ENCODE measurements around the gene PREP.

The PREP gene

GRCh38 chr6:105310371-105310770 lies 92.5 kb downstream of the PREP start:
- no peak for DNase-seq (ENCODE audit: low read depth)

DNA sequence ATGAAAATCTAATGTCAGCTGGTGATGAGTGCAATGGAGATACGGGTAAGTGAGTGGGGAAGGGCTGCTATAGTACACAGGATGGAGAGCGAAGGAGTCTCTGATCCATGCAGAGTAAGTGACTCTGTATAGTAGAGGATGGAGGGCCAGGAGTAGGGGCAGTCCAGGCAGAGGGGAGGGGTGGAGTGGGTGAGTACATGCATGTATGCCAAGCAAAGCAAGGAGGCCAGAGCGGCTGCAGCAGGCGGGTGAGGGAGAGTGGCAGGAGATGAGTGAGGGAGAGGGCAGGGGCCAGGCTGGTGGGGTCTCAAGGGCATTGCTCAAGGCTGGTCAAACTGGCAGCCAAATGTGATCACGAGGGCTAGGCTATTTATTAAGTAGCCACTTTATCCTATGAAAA lies 94.0 kb downstream of the PREP start:
- no peak for DNase-seq (ENCODE audit: low read depth)

- DNase-seq (ENCODE audit: low read depth), result no peak
Measured at GRCh38 chr6:105305521-105305920, 97.4 kb downstream of the PREP start.

DNA sequence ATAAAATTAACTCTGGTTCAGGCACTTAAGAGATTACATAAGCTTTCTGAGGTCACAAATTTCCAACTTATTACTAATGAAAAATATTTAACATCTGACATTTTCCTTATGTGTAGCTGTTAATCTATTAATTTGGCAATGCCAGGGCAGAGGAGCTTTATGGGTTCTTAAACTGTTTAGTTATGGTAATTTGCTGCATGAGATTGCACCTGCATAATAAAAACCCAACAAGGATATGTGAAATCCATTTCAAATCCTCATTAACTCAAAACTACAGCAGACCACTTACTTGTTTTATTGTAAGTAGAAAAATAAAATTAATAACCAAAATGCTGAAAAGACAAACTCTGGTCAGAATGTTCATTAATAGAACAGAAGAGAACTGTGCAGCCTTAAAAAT lies 98.1 kb downstream of the PREP start:
- no peak for DNase-seq (ENCODE audit: low read depth)

- no peak for DNase-seq (ENCODE audit: low read depth)
Measured at GRCh38 chr6:105304366-105304765, 98.5 kb downstream of the PREP start.

- DNase-seq (ENCODE audit: low read depth), result no peak
Measured at GRCh38 chr6:105302617-105303128, 100.2 kb downstream of the PREP start.

DNA sequence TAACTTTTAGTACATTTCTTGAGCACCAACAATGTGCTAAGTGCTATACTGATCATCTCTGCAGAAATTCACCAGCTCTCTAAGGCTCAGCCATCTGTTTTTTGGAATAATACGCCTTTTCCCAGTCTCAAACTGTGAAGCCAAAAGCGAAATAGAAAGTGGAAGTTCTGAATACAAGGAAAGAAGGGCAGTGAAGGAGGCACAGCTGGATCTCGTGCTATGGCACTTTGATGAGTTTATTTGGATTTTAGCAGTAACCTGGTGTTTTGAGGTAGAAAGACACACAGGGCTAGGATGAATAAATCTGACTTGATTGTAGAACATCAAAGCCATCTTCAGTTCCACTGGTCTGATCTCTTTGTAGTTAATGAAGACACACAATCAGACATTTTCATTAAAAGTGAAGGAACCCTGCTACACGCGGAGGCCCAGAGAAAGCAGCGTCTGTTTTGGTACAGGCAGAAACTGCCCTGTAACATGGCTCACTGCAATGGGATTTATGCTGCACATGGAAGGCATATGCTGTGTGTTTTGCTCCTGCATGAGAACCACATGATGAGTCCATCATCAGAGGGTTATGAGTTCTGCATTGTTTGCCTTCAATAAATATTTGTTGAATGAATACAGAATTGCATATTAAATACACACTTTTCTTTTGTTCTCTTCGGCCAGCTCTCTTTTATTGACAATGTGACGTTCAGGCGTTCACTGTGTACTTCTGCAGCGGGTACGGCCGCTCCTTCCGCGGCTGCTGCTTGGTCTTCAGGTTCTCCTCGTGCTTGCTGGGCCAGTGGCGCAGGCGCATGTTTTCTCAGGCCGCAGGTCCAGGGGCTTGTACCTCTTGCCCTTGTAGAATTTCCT lies 100.9 kb downstream of the PREP start:
- DNase-seq (ENCODE audit: low read depth), result no peak

GRCh38 chr6:105301072-105301503 lies 101.8 kb downstream of the PREP start:
- no peak for DNase-seq (ENCODE audit: low read depth)

- no peak for DNase-seq (ENCODE audit: low read depth)
Measured at GRCh38 chr6:105300090-105300489, 102.8 kb downstream of the PREP start.

DNA sequence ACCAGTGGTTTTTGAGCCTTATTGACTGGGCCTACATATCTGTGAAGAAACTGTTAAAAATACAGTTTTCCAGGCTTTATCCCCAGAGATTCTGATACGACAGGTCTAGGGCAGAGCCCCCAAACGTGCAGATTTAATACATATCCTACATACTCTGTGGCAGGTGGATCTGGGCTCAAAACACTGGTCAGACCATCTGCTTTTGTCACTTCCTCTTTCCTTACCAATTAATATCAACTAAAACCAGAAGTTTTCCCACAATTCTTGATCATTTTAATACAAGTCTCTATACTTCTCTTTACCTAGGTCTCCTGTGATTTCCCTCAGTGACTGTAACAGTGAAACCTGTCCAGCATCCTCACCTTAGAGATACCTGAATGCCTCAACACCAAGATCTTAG lies 108.8 kb downstream of the PREP start:
- DNase-seq (ENCODE audit: low read depth), result no peak

GRCh38 chr6:105292689-105293339 lies 110.1 kb downstream of the PREP start:
- no peak for DNase-seq (ENCODE audit: low read depth)

- DNase-seq (ENCODE audit: low read depth), result no peak
Measured at GRCh38 chr6:105291525-105291924, 111.4 kb downstream of the PREP start.

- DNase-seq (ENCODE audit: low read depth), result no peak
Measured at GRCh38 chr6:105282631-105283585, 120.0 kb downstream of the PREP start.

DNA sequence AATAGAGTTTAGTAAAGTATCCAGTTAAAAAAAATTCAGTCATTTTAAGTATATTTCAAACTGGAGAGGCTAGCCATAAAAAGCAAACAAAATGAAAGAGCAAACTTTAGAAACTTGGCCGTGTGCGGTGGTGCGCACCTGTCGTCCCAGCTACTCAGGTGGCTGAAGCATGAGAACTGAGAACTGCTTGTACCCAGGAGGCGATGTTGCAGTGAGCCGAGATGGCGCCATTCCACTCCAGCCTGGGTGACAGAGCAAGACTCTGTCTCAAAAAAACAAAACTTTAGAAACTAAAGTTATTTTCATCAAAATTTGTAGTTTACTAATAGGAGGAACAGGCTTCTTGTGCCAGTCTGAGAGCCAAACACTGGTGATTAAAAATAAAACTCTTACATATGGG lies 122.8 kb downstream of the PREP start:
- no peak for DNase-seq (ENCODE audit: low read depth)

GRCh38 chr6:105279463-105279862 lies 123.4 kb downstream of the PREP start:
- no peak for DNase-seq (ENCODE audit: low read depth)

- no peak for DNase-seq (ENCODE audit: low read depth)
Measured at GRCh38 chr6:105278813-105279212, 124.1 kb downstream of the PREP start.

- no peak for DNase-seq (ENCODE audit: low read depth)
Measured at GRCh38 chr6:105278035-105278434, 124.8 kb downstream of the PREP start.

- no peak for DNase-seq (ENCODE audit: low read depth)
Measured at GRCh38 chr6:105276374-105276773, 126.5 kb downstream of the PREP start.

DNA sequence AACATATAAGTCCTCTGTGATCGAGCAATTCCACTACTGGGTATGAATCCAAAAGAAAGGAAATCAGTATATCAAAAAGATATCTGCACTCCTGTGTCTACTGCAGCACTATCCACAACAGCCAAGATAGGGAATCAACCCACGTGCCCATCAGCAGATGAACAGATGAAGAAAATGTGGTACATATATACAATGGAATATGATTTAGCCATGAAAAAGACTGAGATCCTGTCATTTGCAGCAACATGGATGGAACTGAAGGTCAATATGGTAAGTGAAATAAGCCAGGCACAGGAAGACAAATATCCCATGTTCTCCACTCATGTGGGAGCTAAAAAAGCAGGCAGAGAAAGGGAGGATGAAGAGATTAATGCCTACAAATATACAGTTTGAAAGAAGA lies 127.3 kb downstream of the PREP start:
- DNase-seq (ENCODE audit: low read depth), result no peak

DNA sequence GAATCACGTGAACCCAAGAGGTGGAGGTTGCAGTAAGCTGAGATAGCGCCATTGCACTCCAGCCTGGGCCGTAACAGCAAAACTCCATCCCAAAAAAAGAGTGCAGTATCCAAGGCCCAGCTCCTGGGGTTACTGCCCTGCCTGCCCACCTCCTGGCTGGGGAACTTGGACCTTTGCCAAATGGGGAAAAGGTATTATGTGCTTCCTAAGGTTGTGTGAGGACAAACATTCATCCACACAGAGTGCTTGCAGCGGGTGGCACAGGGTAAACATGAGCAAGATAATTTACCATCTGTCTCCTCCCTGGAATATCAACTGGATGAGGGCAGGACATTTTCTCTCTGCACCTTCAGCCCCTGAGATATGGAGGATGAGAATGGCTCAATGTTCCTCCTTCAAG lies 128.2 kb downstream of the PREP start:
- DNase-seq (ENCODE audit: low read depth), result no peak

DNA sequence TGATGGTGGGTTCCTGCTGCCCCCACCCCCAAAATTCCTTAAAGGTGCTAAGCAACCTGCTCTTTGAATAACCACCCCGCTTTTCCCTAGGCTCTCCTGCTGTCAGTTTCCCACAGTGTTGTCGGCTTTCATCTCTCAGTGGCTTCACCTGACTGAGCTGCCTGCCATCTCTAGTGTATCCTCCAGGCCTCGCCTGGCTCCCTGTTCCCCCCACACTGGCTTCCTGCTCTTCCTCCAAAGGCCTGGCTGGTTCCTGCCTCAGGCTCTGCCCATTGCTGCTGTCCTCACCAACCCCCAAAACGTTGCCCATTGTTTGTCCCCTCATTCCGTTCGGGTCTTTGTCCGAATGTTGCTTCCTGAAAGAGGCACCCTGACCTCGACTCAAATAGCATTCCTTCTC lies 129.3 kb downstream of the PREP start:
- DNase-seq (ENCODE audit: low read depth), result no peak

GRCh38 chr6:105272786-105273185 lies 130.1 kb downstream of the PREP start:
- no peak for DNase-seq (ENCODE audit: low read depth)
